HEK293T (cell line): ENCODE results near the gene CEMP1.
A peak's percentile ranks its signal among the peaks of the same experiment; 100 is the strongest.

Experiments used
- ARNT ChIP-seq: fragments of 450-650 bp; IDR thresholded peaks from 2 replicates; pipeline ENCODE4 v1.6.1; 2017; ENCODE audit warnings: mild to moderate bottlenecking
- FOXA1 ChIP-seq: fragments of 450-650 bp; IDR thresholded peaks from 2 replicates; pipeline ENCODE4 v1.6.1; 2016; ENCODE audit warnings: mild to moderate bottlenecking
- FOXK2 ChIP-seq: fragments of 450-650 bp; IDR thresholded peaks from 2 replicates; pipeline ENCODE4 v1.6.1; 2016; ENCODE audit warnings: mild to moderate bottlenecking
- FOXM1 ChIP-seq: fragments of 450-650 bp; IDR thresholded peaks from 2 replicates; pipeline ENCODE4 v1.6.1; 2017; ENCODE audit warnings: mild to moderate bottlenecking, borderline replicate concordance
- NFRKB ChIP-seq: fragments of 450-650 bp; IDR thresholded peaks from 2 replicates; pipeline ENCODE4 v1.6.1; 2016; ENCODE audit warnings: mild to moderate bottlenecking, moderate library complexity
- PKNOX1 ChIP-seq: fragments of 450-650 bp; IDR thresholded peaks from 2 replicates; pipeline ENCODE4 v1.6.1; 2016
- SP1 ChIP-seq: fragments of 450-650 bp; IDR thresholded peaks from 2 replicates; pipeline ENCODE4 v1.6.1; 2017
- SUZ12 ChIP-seq: fragments of 450-650 bp; IDR thresholded peaks from 2 replicates; pipeline ENCODE4 v1.6.1; 2016; ENCODE audit warnings: mild to moderate bottlenecking
- TARDBP ChIP-seq: fragments of 450-650 bp; IDR thresholded peaks from 2 replicates; pipeline ENCODE4 v1.6.1; 2016
- ZNF384 ChIP-seq: fragments of 450-650 bp; IDR thresholded peaks from 2 replicates; pipeline ENCODE4 v1.6.1; 2016

- TF ChIP-seq SP1, result no peak
- no peak for TF ChIP-seq ZNF384
- TF ChIP-seq SUZ12, result no peak
- no peak for TF ChIP-seq FOXM1
- TF ChIP-seq PKNOX1, result peak; percentile 75
- no peak for TF ChIP-seq FOXK2
- TF ChIP-seq NFRKB, result no peak
- no peak for TF ChIP-seq FOXA1
- no peak for TF ChIP-seq TARDBP
- no peak for TF ChIP-seq ARNT
Observed at GRCh38 chr16:2515180-2515851, 15.9 kb downstream of the CEMP1 start.
